ENCODE measurements around the gene GRIA1.

GRIA1 gene

DNA sequence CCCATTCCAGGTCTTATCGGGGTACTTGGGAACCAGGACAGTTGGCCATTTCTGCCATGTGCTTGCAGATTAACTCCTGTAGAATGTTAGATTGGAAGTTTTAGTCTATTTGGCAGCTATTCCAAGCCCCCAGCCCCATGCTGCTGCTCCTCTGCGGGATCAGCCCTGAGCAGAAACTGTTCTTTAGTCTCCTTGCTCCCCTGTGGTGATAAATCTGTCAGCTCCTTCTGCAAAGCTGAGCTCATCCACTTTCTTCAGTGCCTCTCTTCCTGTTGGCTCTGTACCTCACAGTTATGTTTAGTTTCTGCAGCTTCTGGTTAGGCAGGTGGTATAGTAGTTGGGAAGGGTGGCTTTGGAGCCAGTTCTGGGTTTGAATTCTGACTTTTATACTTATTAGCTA is 170.4 kb downstream of the GRIA1 start:
- DNase-seq, result no peak

GRCh38 chr5:153661897-153662296 is 171.4 kb downstream of the GRIA1 start:
- no peak for DNase-seq

DNA sequence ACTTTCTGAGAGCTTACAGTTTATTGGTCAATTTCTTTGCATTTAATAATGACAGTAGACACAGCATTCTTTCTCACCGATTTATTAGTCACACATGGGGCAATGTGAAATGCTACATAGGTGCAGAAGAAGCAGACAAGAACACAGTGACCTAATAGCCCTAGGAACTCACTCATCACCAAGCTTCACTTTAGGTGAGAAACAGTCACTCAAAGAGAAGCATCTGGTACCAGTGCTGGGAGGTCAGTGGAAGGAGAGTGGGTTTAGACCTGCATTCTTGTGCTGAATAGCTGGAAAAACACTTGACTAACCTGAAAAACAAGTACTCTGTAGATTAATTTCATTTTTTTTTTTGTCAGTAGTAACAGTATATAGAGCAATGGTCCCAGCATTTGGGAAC is 179.6 kb downstream of the GRIA1 start:
- DNase-seq, result no peak

GRCh38 chr5:153671653-153672346 is 181.3 kb downstream of the GRIA1 start:
- no peak for DNase-seq

GRCh38 chr5:153672347-153673090 is 182.0 kb downstream of the GRIA1 start:
- peak; percentile 16 for DNase-seq

GRCh38 chr5:153674356-153674755 is 183.9 kb downstream of the GRIA1 start:
- DNase-seq, result no peak

GRCh38 chr5:153676406-153676805 is 185.9 kb downstream of the GRIA1 start:
- no peak for DNase-seq

GRCh38 chr5:153676821-153677220 is 186.4 kb downstream of the GRIA1 start:
- no peak for DNase-seq

DNA sequence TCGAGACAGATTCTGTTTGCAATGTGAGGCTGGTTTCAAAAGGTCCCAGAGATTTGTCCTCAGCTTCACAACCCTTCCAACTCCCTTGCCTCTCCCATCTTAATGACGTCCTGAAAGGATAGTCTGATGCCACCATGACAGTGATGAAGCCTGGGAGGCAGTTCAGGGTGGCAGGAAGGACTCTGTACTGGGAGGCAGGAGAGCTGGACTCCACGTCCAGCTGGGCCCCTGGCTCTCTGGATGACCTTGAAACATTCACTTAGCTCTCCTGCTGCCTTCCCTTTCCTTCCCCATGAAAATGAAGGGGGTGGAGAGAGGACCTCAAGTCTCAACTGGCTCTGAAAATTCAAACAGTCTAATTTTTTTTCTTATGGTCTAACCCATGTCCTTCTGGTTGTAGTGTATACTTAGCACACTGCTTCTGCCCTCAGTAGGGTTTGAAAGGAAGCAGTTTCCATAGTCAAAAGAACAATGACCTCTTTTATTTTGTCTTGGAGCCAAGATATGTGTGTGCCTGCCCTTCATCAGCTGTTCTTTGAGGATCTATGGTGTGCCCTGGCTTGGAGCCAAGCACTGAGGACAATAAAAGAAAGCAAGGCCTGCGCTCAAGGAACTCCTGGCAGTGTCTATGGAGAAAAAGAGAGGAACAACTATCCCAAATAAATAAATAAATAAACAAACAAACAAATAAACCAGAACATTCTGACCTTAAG is 188.3 kb downstream of the GRIA1 start:
- no peak for DNase-seq

GRCh38 chr5:153690236-153690635 is 199.8 kb downstream of the GRIA1 start:
- DNase-seq, result no peak

- no peak for DNase-seq
Observed at GRCh38 chr5:153696256-153696655, 205.8 kb downstream of the GRIA1 start.

DNA sequence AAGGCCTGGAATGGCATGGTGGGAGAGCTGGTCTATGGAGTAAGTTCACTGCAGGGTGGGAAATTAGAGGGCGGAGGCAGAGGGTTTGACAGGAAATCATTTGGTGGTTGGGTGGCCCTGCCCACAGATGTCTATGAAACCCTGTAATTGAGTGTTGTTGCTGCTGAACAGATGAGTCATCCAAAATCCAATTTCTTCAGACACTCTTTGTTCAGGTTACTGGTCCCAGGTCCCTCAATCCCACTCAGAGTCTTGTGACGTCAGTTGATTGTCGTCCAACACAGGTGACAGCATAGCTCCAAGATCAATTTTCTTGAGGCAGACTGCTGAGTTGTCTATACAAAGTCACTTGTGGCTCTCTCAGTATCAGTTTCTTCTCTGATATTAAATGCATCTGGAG is 208.6 kb downstream of the GRIA1 start:
- DNase-seq, result peak; percentile 9

DNA sequence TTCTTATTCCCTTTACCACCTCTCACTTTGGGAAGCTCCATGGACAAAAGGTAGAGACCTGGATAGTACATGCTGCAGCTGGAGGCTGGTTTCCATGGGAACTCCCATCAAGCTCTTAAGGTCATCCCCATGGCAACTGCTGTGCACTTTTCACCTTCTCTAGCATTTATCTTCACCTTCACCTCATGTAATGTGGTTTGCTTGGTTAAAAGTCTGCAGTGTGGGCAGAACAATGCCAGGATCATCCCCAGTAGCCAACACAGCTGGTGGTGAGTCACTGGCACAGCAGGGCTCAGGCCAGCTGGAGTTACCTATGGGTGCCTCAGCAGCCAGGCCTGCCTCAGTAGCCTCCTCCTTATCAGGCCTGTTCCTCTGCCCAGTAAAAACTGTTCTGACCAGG is 210.5 kb downstream of the GRIA1 start:
- DNase-seq, result no peak

DNA sequence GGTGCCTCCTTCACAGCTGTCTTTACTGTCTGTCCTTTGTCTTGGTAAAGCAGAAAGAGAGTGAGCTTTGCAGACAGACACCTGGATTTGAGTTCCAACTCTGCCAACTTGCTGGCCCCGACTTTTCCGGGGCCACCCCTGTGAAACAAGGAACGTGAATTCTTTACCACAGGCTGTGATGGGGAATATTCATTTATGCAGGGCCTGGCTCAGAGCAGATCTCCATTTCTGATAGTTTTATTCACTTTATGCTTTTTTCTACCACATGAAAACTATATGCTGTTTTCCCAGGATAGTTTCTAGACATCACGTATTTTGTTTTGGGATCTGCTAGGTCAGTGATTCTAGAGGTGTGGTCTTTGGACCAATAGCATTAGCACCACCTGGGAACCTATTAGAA is 211.8 kb downstream of the GRIA1 start:
- no peak for DNase-seq

GRCh38 chr5:153704110-153704509 is 213.6 kb downstream of the GRIA1 start:
- no peak for DNase-seq

DNA sequence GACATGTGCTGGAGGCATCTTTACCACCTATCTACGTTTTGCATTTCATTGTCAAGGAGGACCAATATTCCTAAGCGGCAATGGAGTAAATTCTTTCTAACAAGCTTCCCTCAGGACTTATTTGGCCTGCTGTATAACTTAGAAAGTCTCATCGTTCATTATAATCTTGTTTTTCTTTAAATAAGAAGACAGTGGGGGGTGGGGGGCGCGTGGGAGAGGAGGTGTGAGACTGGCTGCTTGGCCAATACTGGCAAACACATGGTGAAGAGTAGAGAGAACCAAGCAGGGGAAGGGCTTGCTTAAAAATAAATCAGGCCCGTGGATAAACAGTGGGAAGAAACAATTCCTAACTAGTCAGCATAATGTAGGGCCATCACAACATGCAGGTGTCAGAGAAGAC is 217.2 kb downstream of the GRIA1 start:
- DNase-seq, result no peak

- no peak for DNase-seq
Observed at GRCh38 chr5:153711755-153712154, 221.3 kb downstream of the GRIA1 start.

DNA sequence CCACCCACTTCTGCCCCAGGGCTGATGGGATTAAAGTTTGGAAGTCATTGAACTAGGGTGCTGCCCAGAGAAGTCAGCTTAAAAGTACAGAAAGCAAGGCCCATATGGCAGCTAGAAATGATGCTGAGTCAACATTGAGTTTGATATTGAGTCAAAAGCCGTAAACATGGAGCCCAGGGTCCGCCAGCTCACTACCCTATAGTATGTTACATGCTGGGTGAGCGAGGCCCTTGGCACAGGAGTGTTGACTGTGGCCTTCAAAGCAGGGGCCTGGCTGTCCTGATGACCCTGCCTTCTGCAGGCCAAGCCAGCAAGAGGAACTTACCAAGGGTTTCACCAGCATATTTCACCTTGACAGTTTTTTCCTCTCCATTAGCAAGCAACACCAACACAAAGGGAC is 222.5 kb downstream of the GRIA1 start:
- DNase-seq, result no peak

DNA sequence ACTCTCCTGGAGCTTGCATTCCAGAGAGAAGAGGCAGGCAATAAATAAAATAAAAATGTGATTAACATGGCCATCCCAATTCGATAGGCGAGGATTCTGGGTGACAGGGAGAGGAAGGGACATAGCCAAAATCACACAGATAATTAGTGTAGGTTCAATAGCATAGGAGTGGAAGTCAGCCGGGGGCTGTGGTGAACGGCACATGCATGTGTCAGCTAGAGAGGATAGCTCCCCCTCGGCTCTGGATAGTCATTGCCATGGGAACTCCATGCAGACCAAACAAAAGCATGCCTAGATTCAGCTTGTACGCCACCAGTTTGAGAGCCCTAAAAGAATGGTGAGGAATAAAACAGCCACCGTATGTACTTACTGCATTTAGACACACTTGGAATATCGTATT is 223.5 kb downstream of the GRIA1 start:
- DNase-seq, result no peak

GRCh38 chr5:153714798-153715197 is 224.3 kb downstream of the GRIA1 start:
- peak; percentile 22 for DNase-seq

DNA sequence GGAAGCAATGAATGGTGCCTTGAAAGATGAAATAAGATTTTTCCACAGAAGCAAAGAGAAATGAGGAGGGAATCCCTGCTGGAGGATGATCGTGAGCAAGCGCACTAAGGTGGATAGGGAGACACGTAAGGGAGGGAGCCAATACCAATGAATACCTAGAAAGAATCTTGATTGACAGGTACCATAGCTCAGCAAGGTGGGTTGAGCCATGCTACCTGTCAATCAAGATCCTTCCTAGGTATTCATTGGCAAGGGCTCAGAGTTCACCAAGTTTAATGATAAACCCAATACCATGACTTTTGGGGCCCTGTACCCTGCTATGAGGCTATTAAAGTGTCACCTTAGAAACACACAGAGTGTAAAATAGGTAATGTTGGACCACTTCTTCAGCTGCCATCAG is 226.8 kb downstream of the GRIA1 start:
- no peak for DNase-seq

DNA sequence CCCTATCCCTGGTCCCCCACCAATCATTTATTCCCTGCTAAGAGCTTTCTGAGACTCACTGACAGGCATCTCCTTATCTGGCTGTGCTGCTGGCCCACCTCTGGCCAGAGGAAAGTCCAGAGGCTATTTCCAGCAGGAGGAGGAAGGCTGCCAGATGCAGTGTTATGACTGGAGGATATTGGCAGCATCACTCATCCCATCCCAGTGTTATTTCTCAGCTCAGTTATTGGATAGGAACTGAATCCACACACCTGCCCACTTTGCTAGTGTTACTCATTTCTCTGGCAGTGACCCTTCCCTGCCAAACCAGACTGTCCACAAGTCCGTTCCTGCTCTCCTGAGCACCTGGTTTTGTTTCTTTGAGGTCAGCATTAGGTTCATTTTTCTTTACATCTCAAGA is 228.2 kb downstream of the GRIA1 start:
- DNase-seq, result no peak

DNA sequence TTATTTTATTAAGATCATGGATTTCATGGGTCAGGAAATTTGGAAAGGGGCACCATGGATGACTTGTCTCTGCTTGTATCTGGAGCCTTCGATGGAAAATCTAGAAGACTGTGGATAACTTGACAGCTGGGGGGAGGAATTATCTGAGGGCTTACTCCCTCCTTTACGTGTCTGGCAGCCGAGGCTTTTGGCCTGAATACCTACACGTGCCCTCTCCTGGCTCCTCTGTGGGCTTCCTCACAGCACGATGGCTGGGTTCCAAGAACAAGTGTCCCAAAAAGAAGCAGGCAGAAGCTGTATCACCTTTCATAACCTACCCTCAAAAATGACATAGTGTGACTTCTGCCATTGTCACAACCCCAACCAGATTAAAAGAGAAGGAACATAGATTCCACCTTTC is 228.9 kb downstream of the GRIA1 start:
- no peak for DNase-seq
